Measurements from ENCODE around the gene DENND1A. TPM values are rescaled to one million over a fixed set of nuclear protein-coding genes. Genes with fewer than 3 reads are reported as not detected.

The DENND1A gene
- total RNA-seq, 2 donors from 2014 or later: 16.2 to 17.7 TPM

Small RNA genes lying within 50 kb of the gene (microRNA-seq; reads per million reads assigned to microRNA genes)
- gene MIR601 (0 reads per million in 2 donors), gene MIR7150 (0 reads per million in 2 donors)

Other genes with a start within 250 kb of the DENND1A start
- under 1 TPM in 1 of 2 donors, not detected in 1; 0.38 TPM for gene LHX2, start 81.6 kb upstream of the DENND1A start, total RNA-seq

Data from left cardiac atrium (tissue), 2 donors.